Heart left ventricle (tissue), 13 donors: ENCODE measurements around the gene ATL2.

ENCODE experiments used
- CTCF ChIP-seq, 12 donors: fragments of 200-600 bp; sonication (generic) in 4 of 12; IDR thresholded peaks; one replicate each; pipeline versions ENCODE4 v1.5.0 to v1.8.0; 2018 to 2022; ENCODE audit warnings: antibody characterized with exemption in 12 of 12, mild to moderate bottlenecking in 5 of 12
- POLR2A ChIP-seq, 2 donors: fragments of 450-650 bp; IDR thresholded peaks; one replicate each; pipeline ENCODE4 v1.6.1; 2017; ENCODE audit warnings: antibody characterized with exemption in 2 of 2, mild to moderate bottlenecking in 2 of 2, moderate library complexity in 2 of 2
- donor health status: ischemic (EF 13 %, LVEDD 7.1; RV severe dilation, severe dysfunction).
- donor health status: DM: no; HTN: yes; CAD: no.
- donor health status: DM: no; HTN: no; CAD: no.
- donor health status: ischemic (EF 25% LVEDD 6.9; RV normal size, moderate dysfunction).
- donor health status: ischemic (EF 25% LVEDD 5.7; RV mildly dilated, moderate dysfunction).
- donor health status: ischemic (EF 35%, LVEDD 5.7; RV mildly dilated, moderate dysfunction).
- donor health status: nonischemic (EF 11% LVEDD 7.7; RV severe dilation, severe dysfunction).
- donor health status: DM: yes; HTN: yes; CAD: no.
- donor health status: PGD.
- donor health status: ischemic (EF 29% LVEDD 5.4; RV normal size, mild dysfunction).
- donor health status: nonischemic (EF 23%, LVEDD 6.1; RV moderate dilation, normal function).

- TF ChIP-seq CTCF (IDR thresholded peaks at IDR 0.05) (no peak), POLR2A (IDR thresholded peaks at IDR 0.05) (no peak)
These were observed 80.8 kb downstream of the ATL2 start for GRCh38 chr2:38296197-38296780.
